Measurements from ENCODE around the gene CENPVL2.

DNA sequence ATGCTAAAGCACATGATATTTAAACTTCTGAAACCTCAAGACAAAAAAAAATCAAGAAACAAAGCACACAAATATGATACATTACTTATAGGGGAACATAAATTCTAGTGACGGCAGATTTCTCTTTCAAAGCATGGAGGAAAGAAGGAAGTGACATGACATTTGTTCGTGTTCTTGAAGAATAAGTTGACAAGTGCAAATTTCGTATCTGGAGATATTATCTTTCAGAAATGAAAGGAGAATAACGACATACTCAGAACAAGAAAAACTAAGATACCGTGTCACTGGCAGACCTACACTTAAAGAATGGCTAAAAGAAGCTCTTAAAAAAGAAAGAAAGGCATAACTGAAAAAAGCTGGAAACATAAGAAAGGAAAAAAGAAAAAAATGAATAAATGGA is 16.6 kb downstream of the CENPVL2 start:
- TF ChIP-seq, protein P1, sequence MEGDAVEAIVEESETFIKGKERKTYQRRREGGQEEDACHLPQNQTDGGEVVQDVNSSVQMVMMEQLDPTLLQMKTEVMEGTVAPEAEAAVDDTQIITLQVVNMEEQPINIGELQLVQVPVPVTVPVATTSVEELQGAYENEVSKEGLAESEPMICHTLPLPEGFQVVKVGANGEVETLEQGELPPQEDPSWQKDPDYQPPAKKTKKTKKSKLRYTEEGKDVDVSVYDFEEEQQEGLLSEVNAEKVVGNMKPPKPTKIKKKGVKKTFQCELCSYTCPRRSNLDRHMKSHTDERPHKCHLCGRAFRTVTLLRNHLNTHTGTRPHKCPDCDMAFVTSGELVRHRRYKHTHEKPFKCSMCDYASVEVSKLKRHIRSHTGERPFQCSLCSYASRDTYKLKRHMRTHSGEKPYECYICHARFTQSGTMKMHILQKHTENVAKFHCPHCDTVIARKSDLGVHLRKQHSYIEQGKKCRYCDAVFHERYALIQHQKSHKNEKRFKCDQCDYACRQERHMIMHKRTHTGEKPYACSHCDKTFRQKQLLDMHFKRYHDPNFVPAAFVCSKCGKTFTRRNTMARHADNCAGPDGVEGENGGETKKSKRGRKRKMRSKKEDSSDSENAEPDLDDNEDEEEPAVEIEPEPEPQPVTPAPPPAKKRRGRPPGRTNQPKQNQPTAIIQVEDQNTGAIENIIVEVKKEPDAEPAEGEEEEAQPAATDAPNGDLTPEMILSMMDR (IDR thresholded peaks at IDR 0.05; ENCODE audit: low read depth, low read length): no peak
- TF ChIP-seq EZH2phosphoT487 (IDR thresholded peaks at IDR 0.05; ENCODE audit: low read depth): no peak

Data from OCI-LY3 (cell line).